ENCODE results near the gene PFN2. TPM values are rescaled to one million over a fixed set of nuclear protein-coding genes. Genes with fewer than 3 reads are reported as not detected.

PFN2 gene
- total and polyA plus RNA-seq, 2 experiments from 2014 or later: 174 to 246 TPM

GRCh38 chr3:150006794-150007193 is 36.1 kb upstream of the PFN2 start:
- Histone ChIP-seq H3K9me2 (ENCODE audit: insufficient read depth) (no peaks in the 10 kb centered on the region), H3F3A (ENCODE audit: insufficient read depth) (peaks cover 15% of the 10 kb centered on the region), H2AFZ (no peak overlapping the region), H3K9ac (no peak overlapping the region), H3K9me3 (ENCODE audit: low read depth) (no peaks in the 10 kb centered on the region), H3K36me3 (ENCODE audit: low read depth) (no peaks in the 10 kb centered on the region), H4K20me1 (ENCODE audit: insufficient read depth) (no peaks in the 10 kb centered on the region), H3K4me1 (ENCODE audit: insufficient read depth) (peaks cover 10% of the 10 kb centered on the region), H3K27ac (no peak overlapping the region), H3K4me3 (no peak overlapping the region), H3K4me2 (ENCODE audit: unreplicated experiment) (no peak overlapping the region), H3K27me3 (replicated peaks; ENCODE audit: insufficient read depth) (no peaks in the 10 kb centered on the region), H3K79me2 (ENCODE audit: insufficient read depth) (no peaks in the 10 kb centered on the region)
- in situ Hi-C loops (cut with MboI): no loop called here
- DNase-seq: no peak
- TF ChIP-seq EZH2 (IDR thresholded peaks at IDR 0.05; ENCODE audit: insufficient read depth, poor library complexity, severe bottlenecking) (no peak), EZH2phosphoT487 (IDR thresholded peaks at IDR 0.05; ENCODE audit: insufficient read depth, low read depth) (no peak)

GRCh38 chr3:150005243-150006112 is 34.8 kb upstream of the PFN2 start:
- no peak overlapping the region for H2AFZ ChIP-seq
- H3K9me2 ChIP-seq (ENCODE audit: insufficient read depth): no peaks in the 10 kb centered on the region
- no peaks in the 10 kb centered on the region for H4K20me1 ChIP-seq (ENCODE audit: insufficient read depth)
- 69 to 70% methylated on average over 4 of the region's 4 CpGs for WGBS, 2 experiments (ENCODE audit: low coverage in 1 of 2, low lambda C conversion rate in 2 of 2, missing lambda C conversion rate in 2 of 2)
- H3K36me3 ChIP-seq (ENCODE audit: low read depth): no peaks in the 10 kb centered on the region
- in situ Hi-C loops (cut with MboI): no loop called here
- peak overlapping the region; percentile 20 for H3K4me2 ChIP-seq (ENCODE audit: unreplicated experiment)
- peak; percentile 69 for DNase-seq
- no peaks in the 10 kb centered on the region for H3K79me2 ChIP-seq (ENCODE audit: insufficient read depth)
- no peaks in the 10 kb centered on the region for H3K9me3 ChIP-seq (ENCODE audit: low read depth)
- peaks cover 15% of the 10 kb centered on the region for H3F3A ChIP-seq (ENCODE audit: insufficient read depth)
- no peak for TF ChIP-seq EZH2phosphoT487 (IDR thresholded peaks at IDR 0.05; ENCODE audit: insufficient read depth, low read depth)
- no peak for TF ChIP-seq EZH2 (IDR thresholded peaks at IDR 0.05; ENCODE audit: insufficient read depth, poor library complexity, severe bottlenecking)
- H3K9ac ChIP-seq: no peak overlapping the region
- peaks cover 19% of the 10 kb centered on the region for H3K4me1 ChIP-seq (ENCODE audit: insufficient read depth)
- no peak overlapping the region for H3K4me3 ChIP-seq
- no peaks in the 10 kb centered on the region for H3K27me3 ChIP-seq (replicated peaks; ENCODE audit: insufficient read depth)
- H3K27ac ChIP-seq: 0 out of 2 replicates have a peak overlapping the region, but pooled peaks have one; percentile 25

GRCh38 chr3:150000641-150001040 is 29.9 kb upstream of the PFN2 start:
- H3K27ac ChIP-seq: no peak overlapping the region
- H3K27me3 ChIP-seq (replicated peaks; ENCODE audit: insufficient read depth): no peaks in the 10 kb centered on the region
- H3K9ac ChIP-seq: no peak overlapping the region
- peaks cover 2% of the 10 kb centered on the region; the same call in 1 of the 2 replicates for H3F3A ChIP-seq (ENCODE audit: insufficient read depth)
- H3K4me1 ChIP-seq (ENCODE audit: insufficient read depth): peaks cover 14% of the 10 kb centered on the region
- in situ Hi-C loops (cut with MboI): no loop called here
- peak; percentile 50 for DNase-seq
- no peaks in the 10 kb centered on the region for H3K9me2 ChIP-seq (ENCODE audit: insufficient read depth)
- no peaks in the 10 kb centered on the region for H4K20me1 ChIP-seq (ENCODE audit: insufficient read depth)
- no peak overlapping the region for H3K4me2 ChIP-seq (ENCODE audit: unreplicated experiment)
- TF ChIP-seq EZH2phosphoT487 (IDR thresholded peaks at IDR 0.05; ENCODE audit: insufficient read depth, low read depth) (no peak), EZH2 (IDR thresholded peaks at IDR 0.05; ENCODE audit: insufficient read depth, poor library complexity, severe bottlenecking) (no peak)
- no peaks in the 10 kb centered on the region for H3K79me2 ChIP-seq (ENCODE audit: insufficient read depth)
- no peak overlapping the region for H3K4me3 ChIP-seq
- H3K9me3 ChIP-seq (ENCODE audit: low read depth): no peaks in the 10 kb centered on the region
- H2AFZ ChIP-seq: peak overlapping the region; percentile 27; the same call in 1 of the 2 replicates
- H3K36me3 ChIP-seq (ENCODE audit: low read depth): no peaks in the 10 kb centered on the region

GRCh38 chr3:149999421-149999820 is 28.7 kb upstream of the PFN2 start:
- no peaks in the 10 kb centered on the region for H4K20me1 ChIP-seq (ENCODE audit: insufficient read depth)
- in situ Hi-C loops (cut with MboI): no loop called here
- no peak overlapping the region for H3K27ac ChIP-seq
- H3K79me2 ChIP-seq (ENCODE audit: insufficient read depth): no peaks in the 10 kb centered on the region
- DNase-seq: no peak
- H3K4me3 ChIP-seq: no peak overlapping the region
- no peak overlapping the region for H3K9ac ChIP-seq
- no peak for TF ChIP-seq EZH2phosphoT487 (IDR thresholded peaks at IDR 0.05; ENCODE audit: insufficient read depth, low read depth)
- TF ChIP-seq EZH2 (IDR thresholded peaks at IDR 0.05; ENCODE audit: insufficient read depth, poor library complexity, severe bottlenecking): no peak
- no peaks in the 10 kb centered on the region for H3K27me3 ChIP-seq (replicated peaks; ENCODE audit: insufficient read depth)
- H3K4me2 ChIP-seq (ENCODE audit: unreplicated experiment): no peak overlapping the region
- peaks cover 11% of the 10 kb centered on the region for H3K4me1 ChIP-seq (ENCODE audit: insufficient read depth)
- H3K9me3 ChIP-seq (ENCODE audit: low read depth): no peaks in the 10 kb centered on the region
- H3K9me2 ChIP-seq (ENCODE audit: insufficient read depth): no peaks in the 10 kb centered on the region
- no peak overlapping the region for H2AFZ ChIP-seq
- no peaks in the 10 kb centered on the region for H3K36me3 ChIP-seq (ENCODE audit: low read depth)
- 84 to 89% methylated on average over 4 of the region's 4 CpGs for WGBS, 2 experiments (ENCODE audit: low coverage in 1 of 2, low lambda C conversion rate in 2 of 2, missing lambda C conversion rate in 2 of 2)
- H3F3A ChIP-seq (ENCODE audit: insufficient read depth): no peaks in the 10 kb centered on the region
